GM21447 (cell line): ENCODE results near the gene MINPP1.
"Not testable (repeated sequence)": the region's sequence is repeated elsewhere in the genome, so short reads cannot be mapped to it uniquely, and the experiment has no call there.

Source experiments
- ATAC-seq: cut with Tn5 transposase; IDR thresholded peaks from one replicate; pipeline ENCODE4 v1.9.1; 2021; ENCODE audit not compliant: unreplicated experiment

MINPP1 gene

DNA sequence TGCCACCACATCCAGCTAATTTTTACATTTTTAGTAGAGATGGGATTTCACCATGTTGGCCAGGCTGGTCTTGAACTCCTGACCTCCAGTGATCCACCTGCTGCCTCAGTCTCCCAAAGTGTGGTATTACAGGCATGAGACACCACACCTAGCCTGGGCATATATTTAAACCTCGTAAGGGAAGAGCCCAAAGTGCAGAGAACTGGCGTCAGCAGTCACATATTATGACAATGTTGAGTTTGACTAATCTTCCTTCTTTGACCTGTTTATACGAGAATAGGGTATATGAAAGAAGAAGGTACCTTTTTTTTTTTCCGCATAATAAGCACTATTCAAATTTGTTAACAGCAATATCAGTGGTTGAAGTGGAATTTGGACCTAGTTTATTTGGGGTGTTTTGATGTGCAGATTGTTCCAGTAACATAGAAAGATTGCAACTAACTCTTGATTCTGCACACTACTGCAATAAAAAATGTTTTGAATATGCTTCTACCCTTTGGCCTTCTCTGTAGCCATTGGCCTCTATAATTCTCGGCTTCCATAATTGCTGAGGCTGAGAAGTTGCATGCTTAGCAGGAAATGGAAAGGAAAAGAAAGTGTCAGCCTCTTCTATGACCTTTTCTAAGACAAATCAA lies 55.9 kb downstream of the MINPP1 start:
- no peak for ATAC-seq

DNA sequence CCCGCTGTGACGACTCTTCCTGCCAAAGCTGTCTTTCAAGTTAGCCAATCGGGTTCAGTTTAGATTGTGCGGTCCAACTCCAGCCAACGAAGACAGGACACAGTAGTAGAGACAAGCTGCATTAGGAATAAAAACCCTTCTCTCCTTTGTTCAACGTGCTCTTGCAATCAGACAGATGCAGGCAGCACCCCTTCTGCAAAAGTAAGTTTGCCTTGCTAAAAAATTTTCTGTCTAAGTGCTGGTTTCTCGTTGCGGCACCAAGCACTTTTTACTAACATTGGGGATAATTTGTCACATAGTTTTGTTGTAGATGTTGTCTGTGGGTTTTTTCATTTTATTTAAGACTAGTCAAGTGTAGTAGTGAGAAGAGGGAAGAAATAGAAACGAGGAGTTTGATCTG lies 58.1 kb downstream of the MINPP1 start:
- no peak for ATAC-seq

DNA sequence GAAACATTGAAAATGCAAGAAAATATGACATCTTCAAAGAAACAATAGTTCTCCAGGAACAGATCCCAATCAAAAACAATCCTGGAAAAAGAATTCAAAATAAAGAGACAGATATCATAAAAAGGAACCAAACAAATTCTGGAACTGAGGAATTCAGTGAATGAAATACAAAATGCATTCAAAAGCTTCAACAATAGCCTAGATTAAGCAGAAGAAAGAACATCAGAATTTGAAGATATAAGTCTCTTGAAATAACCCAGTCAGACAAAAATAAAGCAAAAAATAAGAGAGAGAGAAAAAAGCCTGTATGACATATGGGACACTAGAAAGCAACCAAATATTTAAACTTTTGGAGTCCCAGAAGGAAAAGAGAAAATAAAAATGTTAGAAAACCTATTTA lies 60.3 kb downstream of the MINPP1 start:
- no peak for ATAC-seq

DNA sequence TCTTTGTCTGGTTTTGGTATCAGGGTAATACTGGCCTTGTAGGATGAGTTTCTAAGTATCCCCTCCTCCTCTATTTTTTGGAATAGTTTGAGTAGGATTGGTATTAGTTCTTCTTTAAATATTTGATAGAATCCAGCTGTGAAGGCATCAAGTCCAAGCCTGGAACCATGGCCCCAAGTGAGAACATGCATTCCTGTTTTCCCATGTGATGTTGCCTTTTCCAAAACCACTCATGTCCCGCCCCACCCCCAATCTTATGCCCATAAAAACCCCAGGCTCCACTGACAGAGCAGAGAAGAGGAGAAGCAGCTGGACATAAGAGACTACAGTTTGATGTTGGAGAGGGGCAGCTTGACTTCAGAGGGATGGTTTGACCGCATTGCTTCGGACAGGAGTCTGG lies 71.2 kb downstream of the MINPP1 start:
- no peak for ATAC-seq

DNA sequence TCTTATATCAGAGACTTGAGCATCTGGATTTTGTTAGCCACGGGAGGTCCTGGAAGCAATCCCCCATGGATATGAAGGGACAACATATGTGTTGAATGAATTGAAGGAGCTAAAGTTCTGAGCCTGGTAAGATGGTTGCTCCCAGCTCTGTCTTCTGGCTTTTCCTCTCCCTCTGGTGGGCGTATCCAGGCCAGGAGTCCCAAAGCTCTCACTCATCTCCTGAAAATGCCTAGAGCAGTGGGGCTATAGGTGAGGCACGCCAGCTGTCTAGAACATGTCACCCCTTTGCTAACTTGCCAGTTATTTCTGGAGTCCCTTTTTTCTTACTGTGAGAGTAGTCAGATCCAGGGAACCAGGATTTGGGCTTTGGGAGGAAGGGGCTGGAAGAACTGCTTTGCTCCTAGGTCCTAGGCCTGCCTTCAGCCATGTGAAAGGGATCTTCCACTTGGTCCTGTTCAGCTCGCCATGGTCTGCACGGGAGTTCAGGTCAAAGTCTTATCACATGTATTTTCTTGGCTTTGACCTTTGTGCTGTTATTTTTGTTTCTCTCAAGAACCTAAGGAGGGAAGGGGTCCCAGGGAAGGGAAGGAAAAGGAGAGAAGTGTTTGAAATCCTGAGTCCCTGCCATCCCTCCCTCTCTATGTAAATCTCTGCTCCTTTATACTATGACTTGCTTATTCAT lies 73.6 kb downstream of the MINPP1 start:
- no peak for ATAC-seq

- no peak for ATAC-seq
These were observed 74.2 kb downstream of the MINPP1 start for GRCh38 chr10:87578842-87579401.

GRCh38 chr10:87579563-87579962 lies 74.9 kb downstream of the MINPP1 start:
- no peak for ATAC-seq

- no peak for ATAC-seq
These were observed 75.3 kb downstream of the MINPP1 start for GRCh38 chr10:87580016-87580415.

- no peak for ATAC-seq
These were observed 81.1 kb downstream of the MINPP1 start for GRCh38 chr10:87585565-87586514.

DNA sequence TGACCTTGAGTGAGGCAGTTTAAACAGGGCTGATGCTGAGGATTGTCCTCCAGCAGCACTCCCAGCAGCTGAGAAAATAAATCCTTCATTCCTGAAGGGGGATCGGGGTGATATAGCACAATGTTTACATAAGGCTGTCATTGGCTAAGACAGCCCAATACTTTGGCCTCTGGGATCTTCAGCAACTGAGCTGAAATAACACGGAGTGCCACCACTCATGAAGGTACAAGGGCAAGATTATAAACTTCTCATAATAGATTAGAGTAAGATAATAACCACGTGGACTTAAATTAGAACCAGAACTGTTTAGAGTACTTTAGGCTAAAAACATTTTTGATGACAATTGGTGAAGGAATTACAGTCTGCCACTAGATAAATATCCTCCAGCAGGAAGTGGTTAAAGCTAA lies 85.0 kb downstream of the MINPP1 start:
- no peak for ATAC-seq

GRCh38 chr10:87590705-87591588 lies 86.3 kb downstream of the MINPP1 start:
- no peak for ATAC-seq

DNA sequence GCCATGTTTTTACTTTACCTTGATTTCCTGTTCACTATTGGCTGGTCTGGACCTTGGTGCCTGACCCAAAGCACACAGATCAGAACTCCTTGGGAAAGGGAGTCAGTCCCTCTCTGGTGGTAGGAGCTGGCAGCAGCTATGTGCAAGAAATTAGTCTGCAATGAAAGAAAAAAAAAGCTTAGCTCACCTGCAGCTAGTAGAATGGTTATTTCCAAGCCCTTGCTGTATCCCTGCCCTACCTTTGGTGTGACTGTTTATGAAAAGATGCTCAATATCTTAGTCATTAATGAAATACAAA lies 86.8 kb downstream of the MINPP1 start:
- ATAC-seq = no peak

DNA sequence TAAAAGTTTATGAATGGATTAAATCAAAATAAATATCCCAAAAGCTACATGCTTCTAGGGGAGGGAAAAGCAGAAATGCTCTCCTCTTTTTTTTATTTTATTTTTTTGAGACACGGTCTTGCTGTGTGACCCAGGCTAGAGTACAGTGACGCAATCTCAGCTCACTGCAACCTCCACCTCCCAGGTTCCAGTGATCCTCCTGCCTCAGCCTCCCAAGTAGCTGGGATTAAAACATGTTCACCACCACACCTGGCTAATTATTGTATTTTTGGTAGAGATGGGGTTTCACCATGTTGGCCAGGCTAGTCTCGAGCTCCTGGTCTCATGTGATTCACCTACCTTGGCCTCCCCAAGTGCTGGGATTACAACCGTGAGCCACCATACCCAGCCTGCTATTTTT lies 88.2 kb downstream of the MINPP1 start:
- ATAC-seq = not testable (repeated sequence)

DNA sequence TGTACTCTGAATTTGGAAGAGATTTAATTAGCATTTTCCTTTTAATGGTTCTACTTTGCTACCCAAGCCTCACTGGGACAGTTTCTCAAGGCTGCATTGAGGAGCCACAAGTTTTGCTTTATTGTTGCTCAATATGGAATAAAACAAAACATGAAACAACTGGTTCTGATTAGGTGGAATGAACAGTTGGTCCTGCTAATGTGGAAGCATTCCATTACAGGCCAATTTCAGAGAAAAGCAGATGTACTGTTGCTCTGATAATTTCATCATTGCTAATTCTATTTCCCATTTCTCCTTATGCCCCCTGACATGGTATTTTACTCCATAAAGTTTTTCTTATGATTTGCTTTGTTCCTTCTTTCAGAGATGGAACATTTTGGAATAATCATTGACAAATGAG lies 89.0 kb downstream of the MINPP1 start:
- no peak for ATAC-seq

DNA sequence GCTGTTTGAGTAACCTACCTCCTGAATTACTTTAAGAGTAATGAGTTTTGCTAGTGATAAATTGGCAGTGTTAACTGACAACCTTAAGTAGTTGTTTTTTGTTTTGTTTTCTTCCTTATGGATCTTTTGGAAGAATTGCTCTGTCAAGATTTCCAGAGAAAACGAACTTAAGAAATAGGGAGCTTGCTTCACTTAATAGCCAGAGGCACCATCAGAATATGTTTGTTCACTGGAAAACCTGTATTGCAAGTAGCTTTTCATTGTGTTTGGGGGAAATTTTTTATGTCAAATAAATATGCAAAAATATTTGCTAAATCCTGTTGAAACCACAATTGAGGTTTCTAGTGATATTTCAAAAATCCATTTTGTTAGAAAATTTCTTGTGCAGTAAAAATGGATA lies 89.5 kb downstream of the MINPP1 start:
- ATAC-seq = no peak

DNA sequence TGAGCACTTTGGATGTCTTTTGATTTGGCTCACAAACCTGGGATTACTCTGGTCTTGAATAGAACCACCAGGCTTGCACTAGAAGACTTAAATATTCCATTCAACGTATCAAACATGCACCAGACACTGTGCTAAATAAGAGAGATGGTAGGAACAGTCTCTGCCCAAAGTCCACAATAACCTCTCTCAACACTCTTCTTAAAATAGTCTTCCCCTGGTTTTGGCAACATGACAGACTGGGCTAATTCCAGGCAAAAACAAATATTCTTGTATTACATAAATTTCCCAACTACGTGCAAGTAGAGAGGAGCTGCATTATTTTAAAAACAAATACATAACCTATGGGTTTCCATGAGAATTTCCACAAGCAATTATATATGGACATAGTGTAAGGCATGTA lies 90.2 kb downstream of the MINPP1 start:
- ATAC-seq = no peak

DNA sequence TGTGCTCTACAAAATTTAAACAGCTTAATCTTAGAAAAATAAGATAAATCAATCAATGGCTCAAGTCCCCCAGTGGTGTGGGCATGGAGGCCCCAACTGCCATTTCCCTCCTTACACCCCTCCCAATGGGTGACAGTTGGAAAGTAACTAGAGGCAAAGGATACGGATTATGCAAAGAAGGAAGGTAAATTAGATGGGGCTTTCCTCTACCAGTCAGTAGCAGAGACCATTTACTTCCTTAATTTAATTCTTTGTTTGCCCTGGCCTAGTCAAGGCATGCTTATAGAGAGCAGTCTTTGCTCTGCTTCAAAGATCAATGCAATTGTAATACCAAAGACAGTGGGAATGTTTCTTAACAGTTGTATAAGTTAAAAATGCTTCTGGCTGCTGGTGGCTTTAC lies 91.7 kb downstream of the MINPP1 start:
- no peak for ATAC-seq

GRCh38 chr10:87598700-87599099 lies 94.0 kb downstream of the MINPP1 start:
- ATAC-seq = no peak

- no peak for ATAC-seq
These were observed 95.9 kb downstream of the MINPP1 start for GRCh38 chr10:87600581-87600980.
